Parathyroid adenoma (tissue), 2 donors: Measurements from ENCODE around the gene ZSWIM4.

Experiments used
- H2AFZ ChIP-seq: fragments of 300-600 bp; sonication (generic); one replicate; pipeline ENCODE4 v1.7.0; 2017; ENCODE audit warnings: antibody characterized with exemption, mild to moderate bottlenecking
- H3K27ac ChIP-seq: fragments of 300-600 bp; sonication (generic); one replicate; pipeline ENCODE4 v1.7.0; 2017
- H3K27me3 ChIP-seq: fragments of 300-600 bp; sonication (generic); one replicate; pipeline ENCODE4 v1.7.0; 2017; ENCODE audit warnings: low read length; ENCODE audit not compliant: control insufficient read depth, insufficient read depth
- H3K36me3 ChIP-seq: fragments of 300-600 bp; sonication (generic); one replicate; pipeline ENCODE4 v1.7.0; 2017; ENCODE audit warnings: low read length; ENCODE audit not compliant: control insufficient read depth, insufficient read depth
- H3K4me1 ChIP-seq: fragments of 300-600 bp; sonication (generic); one replicate; pipeline ENCODE4 v1.7.0; 2017; ENCODE audit warnings: control low read depth
- H3K4me2 ChIP-seq: fragments of 300-600 bp; sonication (generic); one replicate; pipeline ENCODE4 v1.7.0; 2017; ENCODE audit warnings: low read length
- H3K4me3 ChIP-seq: fragments of 300-600 bp; sonication (generic); one replicate; pipeline ENCODE4 v1.7.0; 2017; ENCODE audit warnings: low read depth, low read length
- H3K79me2 ChIP-seq: fragments of 300-600 bp; sonication (generic); one replicate; pipeline ENCODE4 v1.7.0; 2017; ENCODE audit warnings: control low read depth
- H3K9ac ChIP-seq: fragments of 300-600 bp; sonication (generic); one replicate; pipeline ENCODE4 v1.7.0; 2017; ENCODE audit warnings: mild to moderate bottlenecking
- H3K9me3 ChIP-seq: fragments of 300-600 bp; sonication (generic); one replicate; pipeline ENCODE4 v1.7.0; 2017; ENCODE audit warnings: low read length; ENCODE audit not compliant: control insufficient read depth
- CTCF ChIP-seq: fragments of 300-600 bp; sonication (generic); IDR thresholded peaks from one replicate; pipeline ENCODE4 v1.7.0; 2017; ENCODE audit warnings: antibody characterized with exemption, mild to moderate bottlenecking
- donor health status: primary hyperparathyroidism.

Gene ZSWIM4

GRCh38 chr19:13856497-13856896 lies 61.3 kb downstream of the ZSWIM4 start:
- Histone ChIP-seq H3K4me2 (no peak overlapping the region), H3K79me2 (no peaks in the 10 kb centered on the region), H2AFZ (no peak overlapping the region), H3K4me1 (peaks cover under 1% of the 10 kb centered on the region), H3K36me3 (no peaks in the 10 kb centered on the region), H3K4me3 (no peak overlapping the region), H3K9me3 (no peaks in the 10 kb centered on the region), H3K9ac (no peak overlapping the region), H3K27ac (no peak overlapping the region), H3K27me3 (no peaks in the 10 kb centered on the region)
- TF ChIP-seq CTCF, result no peak

GRCh38 chr19:13859361-13859880 lies 64.2 kb downstream of the ZSWIM4 start:
- no peak overlapping the region for H3K9ac ChIP-seq
- H3K79me2 ChIP-seq, result no peaks in the 10 kb centered on the region
- no peak overlapping the region for H3K4me2 ChIP-seq
- no peak overlapping the region for H2AFZ ChIP-seq
- no peak for TF ChIP-seq CTCF
- H3K27ac ChIP-seq, result no peak overlapping the region
- H3K4me1 ChIP-seq, result peaks cover 6% of the 10 kb centered on the region
- no peaks in the 10 kb centered on the region for H3K27me3 ChIP-seq
- no peaks in the 10 kb centered on the region for H3K36me3 ChIP-seq
- no peaks in the 10 kb centered on the region for H3K9me3 ChIP-seq
- H3K4me3 ChIP-seq, result no peak overlapping the region

GRCh38 chr19:13860679-13861391 lies 65.6 kb downstream of the ZSWIM4 start:
- Histone ChIP-seq H3K27me3 (no peaks in the 10 kb centered on the region), H3K36me3 (no peaks in the 10 kb centered on the region), H3K79me2 (no peaks in the 10 kb centered on the region), H3K27ac (peak overlapping the region; percentile 78), H3K4me3 (no peak overlapping the region), H3K4me2 (no peak overlapping the region), H3K9ac (no peak overlapping the region), H2AFZ (peak overlapping the region; percentile 100), H3K4me1 (peaks cover 6% of the 10 kb centered on the region), H3K9me3 (no peaks in the 10 kb centered on the region)
- no peak for TF ChIP-seq CTCF

GRCh38 chr19:13861392-13861713 lies 66.1 kb downstream of the ZSWIM4 start:
- H3K4me1 ChIP-seq, result peaks cover 9% of the 10 kb centered on the region
- H3K9ac ChIP-seq, result no peak overlapping the region
- H3K36me3 ChIP-seq, result no peaks in the 10 kb centered on the region
- H3K4me2 ChIP-seq, result peak overlapping the region; percentile 84
- no peaks in the 10 kb centered on the region for H3K27me3 ChIP-seq
- H3K27ac ChIP-seq, result peak overlapping the region; percentile 78
- no peak for TF ChIP-seq CTCF
- peak overlapping the region; percentile 38 for H3K4me3 ChIP-seq
- H2AFZ ChIP-seq, result peak overlapping the region; percentile 100
- no peaks in the 10 kb centered on the region for H3K79me2 ChIP-seq
- no peaks in the 10 kb centered on the region for H3K9me3 ChIP-seq
